BLaER1 treated with 17β-estradiol and CSF1 and Interleukin-3, amounts not matched to agents 10 nM and 100 nM (cell line): ENCODE data around the gene C6orf136.

ENCODE experiments used
- H3K27ac ChIP-seq, 11 experiments: shearing (Covaris generic); formaldehyde crosslinking; 2 replicates each; pipeline ENCODE4 v1.8.1; 2022
- H3K27me3 ChIP-seq, 11 experiments: shearing (Covaris generic); formaldehyde crosslinking; 2 replicates each; pipeline ENCODE4 v1.8.1; 2022
- H3K36me3 ChIP-seq, 11 experiments: shearing (Covaris generic); formaldehyde crosslinking; 2 replicates each; pipeline ENCODE4 v1.8.1; 2022
- H3K4me1 ChIP-seq, 10 experiments: shearing (Covaris generic); formaldehyde crosslinking; 2 replicates each; pipeline ENCODE4 v1.8.1; 2022
- H3K4me2 ChIP-seq, 11 experiments: shearing (Covaris generic); formaldehyde crosslinking; 2 replicates each; pipeline ENCODE4 v1.8.1; 2022
- H3K4me3 ChIP-seq, 10 experiments: shearing (Covaris generic); formaldehyde crosslinking; 2 replicates each; pipeline ENCODE4 v1.8.1; 2022
- H3K9ac ChIP-seq, 11 experiments: shearing (Covaris generic); formaldehyde crosslinking; 2 replicates each; pipeline ENCODE4 v1.8.1; 2022
- H3K9me3 ChIP-seq, 11 experiments: shearing (Covaris generic); formaldehyde crosslinking; replicated peaks in 1 of 11; 2 replicates each; pipeline ENCODE4 v1.8.1; 2022
- H4K20me1 ChIP-seq, 11 experiments: shearing (Covaris generic); formaldehyde crosslinking; 2 replicates each; pipeline ENCODE4 v1.8.1; 2022
- Cebpa-rat ChIP-seq, 11 experiments: shearing (Covaris generic); IDR thresholded peaks; 2 replicates each; pipeline ENCODE4 v1.8.1; 2022

C6orf136 gene

GRCh38 chr6:30643656-30644055 is 3.3 kb upstream of the C6orf136 start:
- Histone ChIP-seq H3K9me3 (no peaks in the 10 kb centered on the region), H3K27me3 (no peaks in the 10 kb centered on the region), H3K4me1 (peaks cover 18 to 52% (median 33%) of the 10 kb centered on the region in 10 experiments), H3K36me3 (peaks cover 26 to 76% (median 70%) of the 10 kb centered on the region in 11 experiments), H3K4me3 (no peak overlapping the region), H3K27ac (peak overlapping the region in 3 of 11 experiments; percentile 1 to 26 (median 10); a peak in 3 of 22 replicates), H4K20me1 (peaks cover 0 to 28% (median 0%) of the 10 kb centered on the region in 11 experiments; a peak in 5 of 22 replicates), H3K4me2 (peak overlapping the region in 3 of 11 experiments; percentile 38 to 88 (median 75); a peak in 4 of 22 replicates), H3K9ac (peak overlapping the region in 6 of 11 experiments; percentile 28 to 57 (median 48); a peak in 7 of 22 replicates)
- TF ChIP-seq Cebpa-rat (IDR thresholded peaks at IDR 0.05), result no peak

DNA sequence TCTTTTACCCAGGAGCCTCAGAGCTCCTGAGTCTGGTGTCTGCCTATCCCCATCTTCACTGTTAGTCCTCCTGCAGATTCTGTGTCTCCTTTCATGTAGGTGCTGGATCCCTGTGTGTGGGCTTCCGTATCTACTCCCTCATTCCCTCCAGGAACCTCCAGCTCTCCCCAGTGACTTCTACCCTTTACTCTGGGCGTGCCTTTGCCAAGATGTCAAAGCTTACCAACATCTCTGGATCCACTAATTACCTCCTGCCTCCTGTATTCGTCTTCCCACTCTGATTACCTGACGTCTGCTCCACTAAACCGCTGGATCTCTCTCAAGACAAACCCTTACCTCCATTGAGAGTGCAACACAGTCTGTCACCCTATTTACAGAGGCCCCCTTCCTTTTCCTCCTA is 2.2 kb upstream of the C6orf136 start:
- Histone ChIP-seq H3K9ac (peak overlapping the region in 10 of 11 experiments; percentile 19 to 61 (median 48); a peak in 14 of 22 replicates), H3K27me3 (no peaks in the 10 kb centered on the region), H3K36me3 (peaks cover 24 to 72% (median 62%) of the 10 kb centered on the region in 11 experiments), H3K4me3 (no peak overlapping the region), H3K4me1 (peaks cover 18 to 63% (median 42%) of the 10 kb centered on the region in 10 experiments), H3K4me2 (peak overlapping the region in 7 of 11 experiments; percentile 11 to 88 (median 75); a peak in 11 of 22 replicates), H3K27ac (peak overlapping the region in 6 of 11 experiments; percentile 15 to 49 (median 20); a peak in 9 of 22 replicates), H4K20me1 (peaks cover 0 to 32% (median 0%) of the 10 kb centered on the region in 11 experiments; a peak in 7 of 22 replicates), H3K9me3 (no peaks in the 10 kb centered on the region)
- TF ChIP-seq Cebpa-rat (IDR thresholded peaks at IDR 0.05), result no peak

DNA sequence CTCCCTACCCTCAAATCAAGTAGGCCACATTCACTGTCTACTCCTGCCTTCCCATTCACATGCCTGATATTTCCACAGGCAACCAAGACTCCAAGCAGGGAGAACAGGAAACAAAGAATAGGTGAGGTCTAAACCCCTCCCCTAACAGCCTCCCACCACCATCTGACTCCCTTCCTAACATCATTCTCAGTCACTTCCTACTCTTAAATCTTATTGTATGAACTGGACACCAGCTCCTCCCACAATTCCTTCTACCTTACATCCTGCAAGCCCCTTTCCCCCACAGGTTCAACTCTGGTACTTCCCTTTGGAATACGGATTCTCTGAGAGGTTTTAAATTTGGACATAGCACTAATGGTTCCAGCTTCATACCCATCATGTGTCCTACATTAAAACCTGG is 944 bp upstream of the C6orf136 start:
- H3K27me3 ChIP-seq, result no peaks in the 10 kb centered on the region
- no peaks in the 10 kb centered on the region for H3K9me3 ChIP-seq
- peaks cover 0 to 27% (median 0%) of the 10 kb centered on the region in 11 experiments; a peak in 7 of 22 replicates for H4K20me1 ChIP-seq
- TF ChIP-seq Cebpa-rat (IDR thresholded peaks at IDR 0.05), result no peak
- peaks cover 16 to 72% (median 59%) of the 10 kb centered on the region in 11 experiments for H3K36me3 ChIP-seq
- peak overlapping the region in 3 of 10 experiments; percentile 87 to 99 (median 94); a peak in 3 of 20 replicates for H3K4me3 ChIP-seq
- peaks cover 18 to 63% (median 42%) of the 10 kb centered on the region in 10 experiments for H3K4me1 ChIP-seq
- H3K4me2 ChIP-seq, result peak overlapping the region; percentile 53 to 88 (median 79)
- peak overlapping the region in 10 of 11 experiments; percentile 21 to 97 (median 55); a peak in 17 of 22 replicates for H3K9ac ChIP-seq
- H3K27ac ChIP-seq, result peak overlapping the region in 3 of 11 experiments; percentile 16 to 35 (median 34); a peak in 4 of 22 replicates

- peaks cover 18 to 63% (median 42%) of the 10 kb centered on the region in 10 experiments for H3K4me1 ChIP-seq
- no peaks in the 10 kb centered on the region for H3K27me3 ChIP-seq
- no peaks in the 10 kb centered on the region for H3K9me3 ChIP-seq
- no peak for TF ChIP-seq Cebpa-rat (IDR thresholded peaks at IDR 0.05)
- peak overlapping the region; percentile 87 to 100 (median 95) for H3K4me3 ChIP-seq
- peak overlapping the region; percentile 67 to 93 (median 85) for H3K4me2 ChIP-seq
- H3K9ac ChIP-seq, result peak overlapping the region; percentile 88 to 97 (median 91)
- H3K27ac ChIP-seq, result peak overlapping the region; percentile 64 to 96 (median 88)
- H4K20me1 ChIP-seq, result peaks cover 0 to 24% (median 2%) of the 10 kb centered on the region in 11 experiments; a peak in 8 of 22 replicates
- peaks cover 18 to 73% (median 59%) of the 10 kb centered on the region in 11 experiments for H3K36me3 ChIP-seq
Observed at GRCh38 chr6:30647242-30648116, 546 bp downstream of the C6orf136 start.

DNA sequence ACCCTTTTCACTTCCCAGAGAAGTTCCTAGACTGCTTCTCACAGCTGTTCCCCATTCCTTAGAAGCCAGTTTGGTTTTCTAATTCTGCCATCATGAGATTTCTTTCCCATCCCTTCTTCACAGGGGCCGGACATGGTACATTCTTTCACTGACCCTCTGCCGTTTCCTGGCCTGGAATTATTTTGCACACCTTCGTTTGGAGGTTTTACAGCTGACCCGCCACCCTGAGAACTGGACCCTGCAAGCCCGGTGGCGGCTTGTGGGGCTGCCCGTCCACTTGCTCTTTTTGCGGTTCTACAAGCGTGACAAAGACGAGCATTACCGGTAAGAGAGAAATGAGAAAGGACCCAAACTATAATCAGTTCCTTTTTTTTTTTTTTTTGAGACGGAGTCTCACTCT is 4.2 kb downstream of the C6orf136 start:
- Histone ChIP-seq H3K27ac (no peak overlapping the region), H3K27me3 (no peaks in the 10 kb centered on the region), H3K4me3 (no peak overlapping the region), H3K36me3 (peaks cover 55 to 75% (median 67%) of the 10 kb centered on the region in 11 experiments), H4K20me1 (peaks cover 0 to 43% (median 5%) of the 10 kb centered on the region in 11 experiments; a peak in 9 of 22 replicates), H3K9ac (no peak overlapping the region), H3K4me1 (peaks cover 11 to 29% (median 22%) of the 10 kb centered on the region in 10 experiments), H3K9me3 (no peaks in the 10 kb centered on the region), H3K4me2 (no peak overlapping the region)
- TF ChIP-seq Cebpa-rat (IDR thresholded peaks at IDR 0.05), result no peak

- Histone ChIP-seq H3K9ac (0 out of 22 replicates have a peak overlapping the region, but pooled peaks of 1 of the 11 experiments have one; percentile 5), H3K27ac (no peak overlapping the region), H3K4me1 (peaks cover 0 to 15% (median 4%) of the 10 kb centered on the region in 10 experiments; a peak in 7 of 20 replicates), H3K9me3 (no peaks in the 10 kb centered on the region), H3K4me2 (no peak overlapping the region), H4K20me1 (peaks cover 0 to 39% (median 0%) of the 10 kb centered on the region in 11 experiments; a peak in 8 of 22 replicates), H3K36me3 (peaks cover 94 to 100% (median 98%) of the 10 kb centered on the region in 11 experiments), H3K4me3 (no peak overlapping the region), H3K27me3 (no peaks in the 10 kb centered on the region)
- no peak for TF ChIP-seq Cebpa-rat (IDR thresholded peaks at IDR 0.05)
Observed at GRCh38 chr6:30654798-30655742, 8.1 kb downstream of the C6orf136 start.

DNA sequence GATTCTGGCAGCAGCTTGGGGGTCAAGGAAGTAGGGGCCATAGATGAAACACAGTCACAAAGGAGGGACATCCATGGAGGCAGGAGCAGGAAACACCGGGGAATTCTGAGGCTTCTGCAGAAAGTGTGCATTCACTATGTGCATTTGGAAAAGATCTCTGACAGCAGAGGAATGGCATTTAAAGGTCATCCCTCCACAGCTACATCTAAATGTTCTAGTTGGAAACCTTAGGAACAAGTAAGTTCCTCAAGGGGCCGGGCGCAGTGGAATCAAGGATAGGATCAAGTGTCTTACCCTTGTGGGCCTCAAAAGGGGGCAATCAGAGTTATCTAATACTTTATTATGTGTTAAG is 8.8 kb downstream of the C6orf136 start:
- H3K27ac ChIP-seq, result no peak overlapping the region
- TF ChIP-seq Cebpa-rat (IDR thresholded peaks at IDR 0.05), result no peak
- H3K4me3 ChIP-seq, result no peak overlapping the region
- H3K27me3 ChIP-seq, result no peaks in the 10 kb centered on the region
- 0 out of 22 replicates have a peak overlapping the region, but pooled peaks of 1 of the 11 experiments have one; percentile 17 for H3K9ac ChIP-seq
- peaks cover 0 to 41% (median 0%) of the 10 kb centered on the region in 11 experiments; a peak in 8 of 22 replicates for H4K20me1 ChIP-seq
- no peaks in the 10 kb centered on the region for H3K9me3 ChIP-seq
- peaks cover 98 to 100% (median 100%) of the 10 kb centered on the region in 11 experiments for H3K36me3 ChIP-seq
- H3K4me2 ChIP-seq, result no peak overlapping the region
- H3K4me1 ChIP-seq, result peaks cover 0 to 14% (median 4%) of the 10 kb centered on the region in 10 experiments; a peak in 7 of 20 replicates

DNA sequence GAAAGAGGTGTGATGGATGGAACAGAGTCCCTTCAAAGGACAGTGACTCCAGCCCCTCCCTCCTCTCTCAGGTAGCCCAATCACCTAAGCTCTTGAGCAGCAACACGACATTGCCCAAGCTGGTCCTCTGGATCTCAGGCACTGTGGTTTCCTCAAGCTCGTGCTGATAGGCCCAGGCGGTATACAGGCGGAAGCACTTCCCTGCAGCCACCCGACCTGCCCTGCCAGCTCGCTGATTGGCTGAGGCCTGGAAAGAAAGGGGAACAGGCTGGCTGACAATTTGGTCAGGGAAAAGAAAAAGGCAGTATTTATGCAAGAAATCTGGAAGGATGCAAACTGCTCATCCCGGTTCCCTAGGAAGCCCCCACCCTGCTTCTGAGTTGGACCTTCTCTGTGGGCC is 9.6 kb downstream of the C6orf136 start:
- Histone ChIP-seq H4K20me1 (peaks cover 0 to 39% (median 0%) of the 10 kb centered on the region in 11 experiments; a peak in 8 of 22 replicates), H3K4me2 (no peak overlapping the region; a peak in 1 of 22 replicates), H3K4me3 (no peak overlapping the region), H3K27me3 (no peaks in the 10 kb centered on the region), H3K36me3 (peaks cover 97 to 100% (median 100%) of the 10 kb centered on the region in 11 experiments), H3K9ac (peak overlapping the region in 2 of 11 experiments; percentile 9; a peak in 2 of 22 replicates), H3K4me1 (peaks cover 0 to 14% (median 4%) of the 10 kb centered on the region in 10 experiments; a peak in 7 of 20 replicates), H3K27ac (no peak overlapping the region), H3K9me3 (no peaks in the 10 kb centered on the region)
- TF ChIP-seq Cebpa-rat (IDR thresholded peaks at IDR 0.05), result no peak
